Neutrophil (primary cell): ENCODE data around the gene PPP1R2C.

Experiments used
- H3K27ac ChIP-seq: fragments of 200-600 bp; sonication (generic); 2 replicates; pipeline ENCODE4 v1.5.1; 2016; ENCODE audit warnings: mild to moderate bottlenecking, moderate library complexity
- H3K27me3 ChIP-seq: fragments of 200-600 bp; sonication (generic); 2 replicates; pipeline ENCODE4 v1.6.0; 2016; ENCODE audit warnings: mild to moderate bottlenecking
- H3K36me3 ChIP-seq: fragments of 200-600 bp; sonication (generic); 2 replicates; pipeline ENCODE4 v1.5.1; 2017
- H3K4me1 ChIP-seq, 2 experiments: fragments of 200-600 bp in 1 of 2; sonication (generic) in 1 of 2; 1 replicate in 1 of 2; 2 replicates in 1 of 2; pipeline versions ENCODE4 v1.5.1 to v1.6.1; 2013 to 2016; ENCODE audit warnings: low read depth in 1 of 2, low read length in 1 of 2, mild to moderate bottlenecking in 1 of 2, moderate library complexity in 1 of 2; ENCODE audit not compliant: control insufficient read depth in 1 of 2, insufficient read depth in 1 of 2
- H3K4me3 ChIP-seq, 2 experiments: fragments of 200-600 bp in 1 of 2; sonication (generic) in 1 of 2; 1 replicate in 1 of 2; 2 replicates in 1 of 2; pipeline ENCODE4 v1.5.1; 2013 to 2016; ENCODE audit warnings: low read depth in 1 of 2, low read length in 1 of 2, mild to moderate bottlenecking in 1 of 2, moderate library complexity in 1 of 2
- H3K9me3 ChIP-seq: fragments of 200-600 bp; sonication (generic); 2 replicates; pipeline ENCODE4 v1.5.1; 2016
- TF ChIP-seq, protein P1 (sequence below): fragments of 200-600 bp; sonication (generic); IDR thresholded peaks from 2 replicates; pipeline ENCODE4 v1.5.1; 2016; ENCODE audit warnings: antibody characterized with exemption

PPP1R2C gene

DNA sequence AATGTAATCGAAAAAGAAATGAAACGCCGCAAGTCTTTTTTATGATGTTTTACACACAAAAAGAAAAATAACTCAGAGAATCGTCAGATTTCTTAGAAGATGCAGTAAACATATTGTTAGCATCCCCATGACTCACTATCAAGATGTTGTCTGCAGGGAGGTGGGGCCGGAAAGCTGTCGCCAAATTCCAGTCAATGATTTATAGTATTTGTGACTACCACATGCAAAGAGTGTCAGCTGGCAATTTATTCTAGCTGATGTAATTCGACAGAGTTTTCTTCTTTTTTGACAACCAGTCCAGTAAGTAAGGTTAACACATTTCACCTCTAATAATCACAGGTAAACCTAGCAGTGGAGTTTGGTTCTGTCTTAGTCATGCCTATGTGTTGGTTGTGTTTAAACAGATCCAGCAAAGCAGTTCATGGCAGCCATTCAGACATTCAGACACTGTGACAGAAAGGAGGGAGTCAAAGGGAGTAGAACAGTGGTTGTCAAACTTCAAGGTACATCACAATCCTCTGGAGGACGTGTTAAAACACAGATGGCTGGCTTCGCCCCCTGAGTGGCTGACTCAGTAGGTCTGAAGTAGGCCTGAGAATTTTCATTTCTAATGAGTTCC, 19.8 kb upstream of the PPP1R2C start:
- TF ChIP-seq, protein P1, sequence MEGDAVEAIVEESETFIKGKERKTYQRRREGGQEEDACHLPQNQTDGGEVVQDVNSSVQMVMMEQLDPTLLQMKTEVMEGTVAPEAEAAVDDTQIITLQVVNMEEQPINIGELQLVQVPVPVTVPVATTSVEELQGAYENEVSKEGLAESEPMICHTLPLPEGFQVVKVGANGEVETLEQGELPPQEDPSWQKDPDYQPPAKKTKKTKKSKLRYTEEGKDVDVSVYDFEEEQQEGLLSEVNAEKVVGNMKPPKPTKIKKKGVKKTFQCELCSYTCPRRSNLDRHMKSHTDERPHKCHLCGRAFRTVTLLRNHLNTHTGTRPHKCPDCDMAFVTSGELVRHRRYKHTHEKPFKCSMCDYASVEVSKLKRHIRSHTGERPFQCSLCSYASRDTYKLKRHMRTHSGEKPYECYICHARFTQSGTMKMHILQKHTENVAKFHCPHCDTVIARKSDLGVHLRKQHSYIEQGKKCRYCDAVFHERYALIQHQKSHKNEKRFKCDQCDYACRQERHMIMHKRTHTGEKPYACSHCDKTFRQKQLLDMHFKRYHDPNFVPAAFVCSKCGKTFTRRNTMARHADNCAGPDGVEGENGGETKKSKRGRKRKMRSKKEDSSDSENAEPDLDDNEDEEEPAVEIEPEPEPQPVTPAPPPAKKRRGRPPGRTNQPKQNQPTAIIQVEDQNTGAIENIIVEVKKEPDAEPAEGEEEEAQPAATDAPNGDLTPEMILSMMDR: no peak
- Histone ChIP-seq H3K4me1 (no peaks in the 10 kb centered on the region), H3K9me3 (no peaks in the 10 kb centered on the region), H3K27ac (no peak overlapping the region), H3K36me3 (no peaks in the 10 kb centered on the region), H3K27me3 (no peaks in the 10 kb centered on the region), H3K4me3 (no peak overlapping the region)

DNA sequence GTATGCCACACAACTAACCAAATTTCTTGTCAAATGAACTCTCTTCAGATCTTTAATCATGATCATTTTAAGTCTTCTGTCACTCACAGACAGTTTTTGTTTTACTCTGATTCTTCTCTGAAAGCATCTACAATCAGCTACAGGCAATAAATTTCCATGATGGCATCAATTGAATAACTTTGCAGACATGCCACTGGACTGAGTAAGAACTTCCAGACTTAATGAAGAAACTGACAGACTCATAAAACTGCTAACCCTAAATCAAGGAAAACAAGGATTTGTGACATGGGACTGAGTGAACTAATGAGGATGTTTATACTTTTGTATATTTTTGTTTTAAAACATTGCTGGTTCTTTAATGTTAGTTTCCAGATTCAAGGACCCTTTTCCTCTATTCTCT, 5.5 kb upstream of the PPP1R2C start:
- no peak overlapping the region for H3K27ac ChIP-seq
- TF ChIP-seq, protein P1: no peak

DNA sequence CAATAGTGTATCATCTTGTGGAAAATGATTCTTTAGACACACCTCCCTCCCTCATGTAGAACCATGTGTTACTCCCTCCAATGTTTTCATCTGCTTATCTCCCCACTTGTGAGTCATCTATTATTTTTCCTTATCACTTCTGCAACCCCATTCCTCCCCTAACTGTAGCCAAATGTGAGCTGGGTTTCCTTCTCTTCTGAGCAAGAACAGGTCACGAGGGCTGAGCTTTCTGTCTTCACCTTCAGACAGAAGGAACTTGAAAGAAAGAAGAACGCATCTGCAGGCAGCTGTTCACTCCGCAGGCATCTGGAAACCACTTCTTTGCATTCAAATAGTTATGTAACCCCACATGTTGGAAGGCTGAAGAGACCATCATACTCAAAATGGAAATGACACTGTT, 1.8 kb downstream of the PPP1R2C start:
- Histone ChIP-seq H3K4me3 (no peak overlapping the region), H3K4me1 (no peaks in the 10 kb centered on the region), H3K9me3 (no peaks in the 10 kb centered on the region), H3K27ac (no peak overlapping the region), H3K36me3 (no peaks in the 10 kb centered on the region), H3K27me3 (no peaks in the 10 kb centered on the region)
- TF ChIP-seq, protein P1: no peak

More for the DNA sequence above, 5.5 kb upstream of the PPP1R2C start:
- H3K9me3 ChIP-seq: no peaks in the 10 kb centered on the region
- H3K36me3 ChIP-seq: no peaks in the 10 kb centered on the region
- no peak overlapping the region for H3K4me3 ChIP-seq
- no peaks in the 10 kb centered on the region for H3K27me3 ChIP-seq
- no peaks in the 10 kb centered on the region for H3K4me1 ChIP-seq

DNA sequence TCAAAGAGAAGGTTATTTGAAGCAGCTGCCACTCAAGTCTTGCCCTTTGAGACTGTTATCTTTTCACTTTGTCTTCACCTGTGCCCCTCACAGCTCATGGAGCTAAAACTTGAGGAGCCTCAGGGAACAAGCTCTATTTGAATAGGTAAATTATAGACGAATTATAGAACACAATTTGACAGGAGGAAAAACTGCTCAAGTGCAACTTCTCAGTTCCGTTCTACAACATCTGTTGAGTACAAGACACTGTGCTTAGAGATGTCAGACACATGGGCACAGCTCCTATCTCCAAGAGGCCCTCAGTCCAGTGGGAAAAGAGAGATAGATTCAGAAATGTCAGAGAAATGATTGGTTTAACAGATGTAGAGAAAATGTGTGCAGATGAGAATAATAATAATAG, 5.1 kb downstream of the PPP1R2C start:
- Histone ChIP-seq H3K27me3 (no peaks in the 10 kb centered on the region), H3K9me3 (no peaks in the 10 kb centered on the region), H3K36me3 (no peaks in the 10 kb centered on the region), H3K4me1 (no peaks in the 10 kb centered on the region), H3K27ac (no peak overlapping the region), H3K4me3 (no peak overlapping the region)
- TF ChIP-seq, protein P1: no peak

DNA sequence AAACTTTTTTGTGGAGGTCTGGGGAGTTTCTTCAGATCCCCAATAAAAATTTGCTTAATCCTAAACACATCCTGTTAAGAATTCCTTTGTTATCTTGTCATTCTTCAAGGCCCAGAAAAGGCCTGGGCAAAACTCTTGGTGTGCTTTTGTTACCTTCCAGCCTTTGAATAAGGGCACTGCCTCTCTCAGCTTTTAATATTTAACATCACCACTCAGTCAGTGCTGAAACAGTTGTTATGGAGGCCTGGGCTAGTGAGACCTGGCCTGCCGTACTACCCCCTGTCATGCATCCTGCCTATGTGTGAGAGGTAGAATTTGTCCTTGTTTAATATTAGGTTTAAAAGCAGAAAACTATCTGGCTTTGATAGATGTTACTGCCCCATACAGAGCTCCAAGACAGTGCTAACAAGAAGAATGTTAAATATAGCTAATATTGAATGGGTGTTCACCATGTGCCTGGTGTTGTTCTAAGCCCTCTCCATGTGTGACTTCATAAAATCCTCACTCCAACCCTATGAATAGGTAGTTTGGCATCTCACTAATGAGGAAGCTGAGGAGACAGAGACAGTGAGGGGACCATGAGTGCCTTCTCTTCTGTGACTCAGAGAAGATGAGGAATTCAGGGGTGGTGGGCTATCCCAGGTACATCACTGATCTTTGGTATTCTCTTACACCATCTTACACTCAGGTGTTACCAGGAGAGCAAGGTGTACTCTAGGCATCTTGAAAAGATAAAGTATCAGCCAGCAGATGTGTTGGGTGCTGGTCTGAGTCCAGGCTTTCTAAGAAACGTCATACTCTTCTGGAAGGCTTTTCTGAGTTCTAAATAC, 6.2 kb downstream of the PPP1R2C start:
- H3K4me3 ChIP-seq: no peak overlapping the region
- H3K27ac ChIP-seq: no peak overlapping the region
- no peaks in the 10 kb centered on the region for H3K9me3 ChIP-seq
- no peaks in the 10 kb centered on the region for H3K27me3 ChIP-seq
- no peaks in the 10 kb centered on the region for H3K36me3 ChIP-seq
- no peaks in the 10 kb centered on the region for H3K4me1 ChIP-seq
- TF ChIP-seq, protein P1: no peak
